ENCODE measurements around the gene AMBP. TPM values are rescaled to one million over a fixed set of nuclear protein-coding genes. Genes with fewer than 3 reads are reported as not detected.

Gene AMBP
- total and polyA plus RNA-seq, 7 donors, result 0.16 to 0.84 TPM; not detected in 5

- 53 to 66% (median 55%) methylated on average over 12 of the region's 12 CpGs for WGBS, 3 donors
- Histone ChIP-seq H3K27ac (no peak overlapping the region), H3K27me3 (ENCODE audit: insufficient read depth in 3 of 3, low read length in 2 of 3) (peaks cover 0 to 10% (median 2%) of the 10 kb centered on the region in 3 donors), H3K4me1 (no peaks in the 10 kb centered on the region), H3K36me3 (ENCODE audit: insufficient read depth in 1 of 2, low read depth in 1 of 2) (no peaks in the 10 kb centered on the region), H3K4me3 (no peak overlapping the region), H3K9me3 (no peaks in the 10 kb centered on the region)
- intact Hi-C loops (cut with DNase I), result no loop called here
- ATAC-seq (no peak), DNase-seq (no peak)
- no peak for TF ChIP-seq CTCF (IDR thresholded peaks at IDR 0.05)
Observed at GRCh38 chr9:114116126-114116747, 38.1 kb upstream of the AMBP start.

- ATAC-seq, result no peak
- H3K27me3 ChIP-seq (ENCODE audit: insufficient read depth in 3 of 3, low read length in 2 of 3), result peaks cover 0 to 10% (median 0%) of the 10 kb centered on the region in 3 donors
- intact Hi-C loops (cut with DNase I), result no loop called here
- no peak for DNase-seq
- 46 to 65% (median 48%) methylated on average over 9 of the region's 9 CpGs for WGBS, 3 donors
- H3K27ac ChIP-seq, result no peak overlapping the region
- no peak for TF ChIP-seq CTCF (IDR thresholded peaks at IDR 0.05)
- no peak overlapping the region for H3K4me3 ChIP-seq
- H3K4me1 ChIP-seq, result no peaks in the 10 kb centered on the region
- H3K9me3 ChIP-seq, result no peaks in the 10 kb centered on the region
- H3K36me3 ChIP-seq (ENCODE audit: insufficient read depth in 1 of 2, low read depth in 1 of 2), result no peaks in the 10 kb centered on the region
Observed at GRCh38 chr9:114115654-114116125, 37.6 kb upstream of the AMBP start.

GRCh38 chr9:114114364-114114763 is 36.3 kb upstream of the AMBP start:
- no peak for TF ChIP-seq CTCF (IDR thresholded peaks at IDR 0.05)
- no peak overlapping the region for H3K4me3 ChIP-seq
- no peak overlapping the region for H3K27ac ChIP-seq
- H3K27me3 ChIP-seq (ENCODE audit: insufficient read depth in 3 of 3, low read length in 2 of 3), result peaks cover 0 to 10% (median 0%) of the 10 kb centered on the region in 3 donors
- DNase-seq, result no peak
- no peaks in the 10 kb centered on the region for H3K9me3 ChIP-seq
- H3K36me3 ChIP-seq (ENCODE audit: insufficient read depth in 1 of 2, low read depth in 1 of 2), result no peaks in the 10 kb centered on the region
- ATAC-seq, result no peak
- intact Hi-C loops (cut with DNase I), result loop anchor here in 1 of 2 donors (5.0 kb wide), 1 partner anchor 38 kb away; no protein-coding TSS in a partner anchor
- 45 to 64% (median 47%) methylated on average over 2 of the region's 2 CpGs for WGBS, 3 donors
- no peaks in the 10 kb centered on the region for H3K4me1 ChIP-seq

- no peak overlapping the region for H3K4me3 ChIP-seq
- ATAC-seq, result peak; percentile 36 to 90 (median 72)
- H3K9me3 ChIP-seq, result no peaks in the 10 kb centered on the region
- no peak for TF ChIP-seq CTCF (IDR thresholded peaks at IDR 0.05)
- H3K27me3 ChIP-seq (ENCODE audit: insufficient read depth in 3 of 3, low read length in 2 of 3), result peaks cover 0 to 7% (median 0%) of the 10 kb centered on the region in 3 donors
- H3K27ac ChIP-seq, result peak overlapping the region; percentile 36
- intact Hi-C loops (cut with DNase I), result loop anchor here in 1 of 2 donors (5.0 kb wide), 1 partner anchor 39 kb away; no protein-coding TSS in a partner anchor
- no peaks in the 10 kb centered on the region for H3K4me1 ChIP-seq
- DNase-seq, result peak; percentile 83 to 93
- WGBS, 3 donors, result 13 to 18% (median 16%) methylated on average over 10 of the region's 10 CpGs
- H3K36me3 ChIP-seq (ENCODE audit: insufficient read depth in 1 of 2, low read depth in 1 of 2), result no peaks in the 10 kb centered on the region
Observed at GRCh38 chr9:114112778-114113584, 34.9 kb upstream of the AMBP start.
